ENCODE data around the gene PPP1R2B. TPM values are rescaled to one million over a fixed set of nuclear protein-coding genes. Genes with fewer than 3 reads are reported as not detected.

PPP1R2B gene
- polyA plus RNA-seq, 12 donors = 0.09 to 0.17 (median 0.15) TPM; not detected in 9

DNA sequence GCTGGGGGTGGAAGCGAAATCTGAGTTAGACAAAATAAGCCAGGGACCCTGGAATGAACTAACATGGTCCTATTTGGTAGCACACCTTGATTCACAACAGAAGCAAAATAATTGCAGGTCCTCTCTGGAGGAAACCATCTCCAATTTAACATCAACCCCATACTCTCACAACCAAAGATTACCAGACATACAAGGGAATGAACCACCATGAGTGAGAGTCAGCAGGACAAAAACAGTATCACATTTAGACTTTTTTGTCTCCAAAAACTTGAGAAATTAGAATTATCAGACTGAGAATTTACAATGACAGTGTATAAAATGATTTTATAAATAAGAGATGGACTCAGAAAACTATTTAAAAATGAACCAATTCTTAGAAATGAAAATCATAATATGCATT is 21.1 kb downstream of the PPP1R2B start:
- DNase-seq = no peak

DNA sequence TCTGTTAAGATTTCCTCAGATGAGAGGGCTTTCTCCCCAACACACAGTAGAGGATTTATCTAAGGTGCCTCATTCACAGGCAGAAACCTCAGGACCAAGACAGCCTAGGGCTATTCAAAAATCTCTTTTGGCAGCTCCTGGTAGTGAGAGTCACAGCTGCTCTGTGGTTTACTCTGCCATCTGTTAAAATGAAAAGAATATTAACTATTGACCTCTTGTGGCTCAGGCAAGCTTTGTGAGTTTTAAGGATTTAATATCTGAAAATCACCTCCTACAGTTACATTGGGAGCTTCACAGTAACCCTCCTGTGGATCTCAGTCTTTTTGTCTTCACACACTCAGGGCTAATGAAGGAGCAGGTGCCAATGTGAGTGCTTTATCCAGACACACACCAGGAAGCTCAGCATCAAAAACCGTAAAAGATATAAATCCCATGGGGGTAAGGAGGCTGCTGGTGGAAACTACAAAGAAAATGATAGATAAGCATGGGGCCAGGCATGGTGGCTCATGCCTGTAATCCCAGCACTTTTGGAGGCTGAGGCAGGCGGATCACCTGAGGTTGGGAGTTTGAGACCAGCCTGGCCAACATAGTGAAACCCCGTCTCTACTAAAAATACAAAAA is 29.7 kb downstream of the PPP1R2B start:
- DNase-seq = no peak

DNA sequence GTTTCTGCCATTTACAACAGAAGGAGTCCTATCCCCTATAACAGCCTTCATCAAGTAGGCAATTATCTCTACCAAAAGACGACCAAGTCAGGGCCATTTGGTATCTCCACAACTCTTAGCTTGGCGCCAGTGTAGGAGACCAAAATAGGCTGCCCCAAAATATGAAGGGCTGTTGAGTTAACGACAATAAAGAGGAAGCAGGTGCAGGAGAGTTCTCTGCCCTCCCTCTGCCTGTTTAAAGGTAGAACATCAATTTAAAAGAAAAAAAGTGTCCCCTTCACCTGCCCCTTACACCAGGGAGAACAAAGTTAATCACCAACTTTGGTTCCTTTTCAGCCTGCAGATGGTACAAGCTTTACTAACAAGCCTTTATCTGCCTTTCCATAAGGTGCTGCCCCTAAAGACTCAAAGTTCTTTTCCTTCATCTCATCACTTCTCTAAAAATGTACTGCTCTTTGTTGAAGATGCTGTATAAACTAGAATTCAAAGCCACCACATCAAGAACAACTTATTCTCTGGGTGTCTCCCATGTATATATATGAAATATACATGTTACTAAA is 33.3 kb downstream of the PPP1R2B start:
- no peak for DNase-seq

DNA sequence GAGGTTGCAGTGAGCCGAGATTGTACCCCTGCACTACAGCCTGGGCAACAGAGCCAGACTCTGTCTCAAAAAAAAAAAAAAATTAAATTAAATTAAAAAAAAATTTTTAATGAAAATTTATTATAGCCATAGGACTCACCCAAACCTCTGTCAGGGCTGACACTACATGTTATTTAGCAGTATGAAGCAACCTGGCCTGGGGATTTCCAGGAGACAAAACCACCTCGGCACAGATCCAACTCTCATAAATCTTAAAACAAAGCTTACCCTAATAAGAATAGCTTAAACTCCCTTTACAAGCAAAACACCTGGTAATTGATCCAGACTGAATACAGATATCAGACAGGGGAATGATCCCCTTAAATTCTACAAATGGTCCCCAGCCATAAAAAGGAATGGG is 38.4 kb downstream of the PPP1R2B start:
- no peak for DNase-seq

DNA sequence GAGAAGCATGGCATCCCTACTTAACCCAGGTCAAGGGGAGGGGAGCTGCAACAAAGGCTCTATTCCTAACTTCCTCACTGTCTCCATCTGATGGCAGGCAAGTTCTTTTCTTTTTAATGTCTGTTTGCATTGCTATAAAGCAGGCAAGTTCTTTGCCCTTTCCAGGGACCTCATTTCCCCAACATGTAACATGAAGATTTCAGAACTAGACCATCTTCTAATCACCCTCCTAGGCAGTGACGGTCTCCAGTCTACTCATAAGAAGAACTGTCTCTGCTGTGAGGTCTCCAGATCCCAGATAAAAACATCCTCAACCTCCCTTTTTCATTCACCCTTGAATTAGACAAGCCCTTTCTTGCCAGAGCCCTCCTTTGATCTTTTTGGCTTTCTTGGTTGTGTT is 42.1 kb downstream of the PPP1R2B start:
- no peak for DNase-seq

DNA sequence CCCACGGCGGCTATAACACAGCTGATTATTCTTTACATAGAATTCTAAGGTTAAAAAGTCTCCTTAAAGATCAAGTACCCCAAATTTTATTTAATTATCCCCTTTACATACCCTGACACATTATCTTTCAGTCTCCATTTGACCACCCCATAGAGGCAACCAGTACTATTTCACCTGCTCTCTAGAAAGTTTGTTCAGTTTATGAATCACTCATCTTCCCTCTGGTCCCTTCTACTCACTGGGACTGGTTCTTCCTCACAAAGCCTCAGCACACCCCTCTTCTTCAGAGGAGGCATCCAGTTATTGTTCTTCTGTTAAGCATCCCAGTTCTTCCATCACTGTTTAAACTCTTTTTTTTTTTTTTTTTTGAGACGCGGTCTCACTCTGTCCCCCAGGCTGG is 42.8 kb downstream of the PPP1R2B start:
- DNase-seq = no peak

DNA sequence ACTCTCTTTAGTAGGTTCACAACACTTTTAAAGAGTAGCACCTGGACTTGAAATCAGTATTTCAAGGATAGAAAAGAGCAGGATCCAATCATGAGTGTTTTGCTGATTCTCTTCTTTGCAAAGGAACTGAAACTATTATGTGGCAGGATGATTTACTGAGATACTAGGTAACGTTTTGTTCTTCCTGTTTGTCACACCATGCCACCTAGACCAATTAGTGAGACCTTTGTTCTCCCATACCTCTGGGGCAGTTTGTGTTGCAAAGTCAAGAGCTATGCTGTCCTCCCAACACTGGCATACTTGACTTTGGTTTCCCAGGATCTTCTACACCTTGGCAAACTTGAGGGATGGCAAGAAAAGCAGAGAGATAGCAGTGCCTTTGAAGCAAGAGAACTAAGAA is 43.4 kb downstream of the PPP1R2B start:
- DNase-seq = no peak

DNA sequence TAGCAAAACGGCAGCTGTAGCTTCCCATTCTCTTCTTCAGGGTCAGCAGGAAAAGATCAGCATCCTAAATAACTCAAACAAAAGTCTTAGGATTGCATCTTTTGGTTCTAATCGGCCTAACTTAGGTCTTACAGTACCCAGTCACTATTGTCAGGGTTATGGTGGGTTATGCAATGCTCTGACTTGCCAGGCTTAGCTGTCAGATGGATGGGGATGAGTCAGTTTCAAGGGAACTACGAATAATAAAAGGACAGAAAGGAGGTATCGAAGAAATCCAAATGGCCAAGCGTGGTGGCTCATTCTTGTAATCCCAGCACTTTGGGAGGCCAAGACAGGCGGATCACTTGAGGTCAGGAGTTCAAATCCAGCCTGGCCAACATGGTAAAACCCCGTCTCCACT is 46.5 kb downstream of the PPP1R2B start:
- DNase-seq = no peak

Other genes starting within 250 kb of the PPP1R2B start
- 10 to 100 TPM in 1 of 12 donors, 1 to 10 TPM in 9, under 1 TPM in 1, not detected in 1; 0.88 to 19.3 (median 2.6) TPM for gene TIMD4, start 112.9 kb downstream of the PPP1R2B start, polyA plus RNA-seq (ENCODE audit: insufficient read length in 12 of 12)
- 10 to 100 TPM in 1 of 12 donors, 1 to 10 TPM in 1, under 1 TPM in 6, not detected in 4; 0.14 to 12.8 (median 0.35) TPM for gene HAVCR1, start 208.8 kb downstream of the PPP1R2B start, polyA plus RNA-seq (ENCODE audit: insufficient read length in 12 of 12)